CD4-positive, alpha-beta T cell (primary cell): ENCODE results near the gene BRD7. TPM values are rescaled to one million over a fixed set of nuclear protein-coding genes. Genes with fewer than 3 reads are reported as not detected.

Experiments used
- ATAC-seq: fragments of 200-7000 bp; cut with Tn5 transposase; one replicate; pipeline ENCODE4 v1.10.0; 2022; ENCODE audit warnings: mild to moderate bottlenecking; ENCODE audit not compliant: poor library complexity
- CTCF ChIA-PET: fragments of 350-600 bp; sonication (Branson Sonifier 250); formaldehyde crosslinking; loops from one replicate; lab custom pipeline; 2021; ENCODE audit warnings: antibody characterized with exemption, inconsistent platforms; lab: Charles Lee
- POLR2A ChIA-PET: fragments of 350-600 bp; sonication (Branson Sonifier 250); formaldehyde crosslinking; loops from one replicate; lab custom pipeline; 2021; ENCODE audit warnings: antibody characterized with exemption, inconsistent platforms; lab: Charles Lee
- DNase-seq, 14 experiments: peaks; one replicate each; pipeline ENCODE4 v3.0.0-alpha.2; 2013 to 2020; ENCODE audit warnings: mixed read lengths in 2 of 14
- H3K27ac ChIP-seq, 2 donors: one replicate each; pipeline versions ENCODE4 v1.5.1 to v1.7.0; 2013; ENCODE audit warnings: low read length in 2 of 2, low read depth in 1 of 2, mild to moderate bottlenecking in 1 of 2
- H3K27me3 ChIP-seq, 2 experiments: 1 replicate in 1 of 2; 2 replicates in 1 of 2; pipeline versions ENCODE4 v1.6.1 to v1.7.0; 2013; ENCODE audit warnings: low read length in 2 of 2, control low read depth in 1 of 2, mild to moderate bottlenecking in 1 of 2, moderate library complexity in 1 of 2; ENCODE audit not compliant: insufficient read depth in 2 of 2, control insufficient read depth in 1 of 2
- H3K36me3 ChIP-seq: one replicate; pipeline ENCODE4 v1.6.1; 2013; ENCODE audit warnings: low read length, control low read depth; ENCODE audit not compliant: insufficient read depth
- H3K4me1 ChIP-seq: one replicate; pipeline ENCODE4 v1.6.1; 2013; ENCODE audit warnings: low read length, control low read depth; ENCODE audit not compliant: insufficient read depth
- H3K4me3 ChIP-seq: one replicate; pipeline ENCODE4 v1.5.1; 2013; ENCODE audit warnings: mild to moderate bottlenecking, low read length, moderate library complexity
- H3K9me3 ChIP-seq, 2 experiments: 1 replicate in 1 of 2; 2 replicates in 1 of 2; pipeline versions ENCODE4 v1.6.1 to v1.7.0; 2013; ENCODE audit warnings: low read length in 2 of 2, mild to moderate bottlenecking in 2 of 2, control low read depth in 1 of 2, moderate library complexity in 1 of 2; ENCODE audit not compliant: control insufficient read depth in 1 of 2, insufficient read depth in 1 of 2
- H3K27ac Mint-ChIP-seq: one replicate; pipeline ENCODE4 v1.8.0; 2020; ENCODE audit warnings: mixed read lengths
- H3K27me3 Mint-ChIP-seq: one replicate; pipeline ENCODE4 v1.8.0; 2021; ENCODE audit warnings: mixed read lengths
- H3K36me3 Mint-ChIP-seq: one replicate; pipeline ENCODE4 v1.8.0; 2021; ENCODE audit warnings: low read depth, mixed read lengths
- H3K4me1 Mint-ChIP-seq: one replicate; pipeline ENCODE4 v1.8.0; 2021; ENCODE audit warnings: low read depth, mixed read lengths
- H3K4me3 Mint-ChIP-seq: one replicate; pipeline ENCODE4 v1.8.0; 2020; ENCODE audit warnings: mild to moderate bottlenecking, mixed read lengths
- H3K9me3 Mint-ChIP-seq: one replicate; pipeline ENCODE4 v1.8.0; 2020; ENCODE audit warnings: mixed read lengths
- intact Hi-C, 2 experiments: fragments of 100-400 bp; cut with DNase I in 1 of 2; cut with micrococcal nuclease in 1 of 2; formaldehyde crosslinking; loops; one replicate each; pipeline versions ENCODE4 v1.15.1 to v1.9.0; 2023 to 2025; cut with DNase I, micrococcal nuclease
- total RNA-seq, 174 experiments: library from RNA in 2 of 174; stranded (reverse) in 2 of 174; gene quantifications; one replicate each; pipeline ENCODE4 v1.2.3 and lab custom pipeline; 2021 to 2026
- TF ChIP-seq, protein P1 (sequence below): fragments of 200-600 bp; IDR thresholded peaks from one replicate; pipeline ENCODE4 v1.8.0; 2022; ENCODE audit warnings: antibody characterized with exemption, mild to moderate bottlenecking

BRD7 gene
- total RNA-seq, 2 experiments from 2014 or later: 95.4 to 103 TPM

GRCh38 chr16:50329446-50330189 lies 39.2 kb downstream of the BRD7 start:
- H3K36me3 Mint-ChIP-seq: peaks cover 89% of the 10 kb centered on the region
- intact Hi-C loops: loop anchor here in 1 of 2 experiments (5.0 kb wide), 1 partner anchor 338 kb away; no protein-coding TSS in a partner anchor

DNA sequence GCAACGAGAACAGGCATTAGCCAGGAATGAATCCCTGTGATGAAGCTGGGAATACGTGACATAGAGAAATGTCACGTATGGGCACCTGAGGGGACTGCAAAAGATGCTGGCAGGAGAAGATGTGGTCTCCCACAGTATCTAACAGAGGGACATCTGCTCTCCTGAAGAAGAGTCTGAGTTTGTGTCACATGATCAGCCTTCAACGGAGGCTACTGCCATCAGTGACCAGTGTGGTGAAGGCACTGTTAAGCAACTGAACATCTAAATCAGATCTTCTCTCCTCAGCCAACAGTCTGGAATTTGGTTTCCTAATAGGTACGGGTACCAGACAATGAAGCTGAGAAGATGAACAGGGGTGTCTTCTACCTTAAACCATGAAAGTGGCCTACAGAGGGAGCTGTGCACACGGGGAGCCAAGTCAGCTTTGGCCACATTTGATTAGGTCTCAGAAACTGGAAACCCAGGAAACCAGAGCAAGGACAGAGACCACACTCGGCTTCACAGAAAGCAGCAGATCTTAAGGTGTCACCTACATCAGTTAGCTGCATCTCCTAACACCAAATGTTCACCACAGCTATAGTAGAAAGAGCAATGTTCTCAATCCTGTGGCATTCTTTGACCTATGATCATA lies 41.8 kb downstream of the BRD7 start:
- intact Hi-C loops: loop anchor here (1.0 to 5.0 kb wide), 8 partner anchors 8 to 480 kb away; no protein-coding TSS in a partner anchor
- DNase-seq (peak; percentile 39 to 93 (median 62)), ATAC-seq (peak; percentile 92)
- peak overlapping the region; percentile 84 for H3K27ac Mint-ChIP-seq
- no peak overlapping the region for H3K4me3 Mint-ChIP-seq
- H3K4me1 ChIP-seq: peaks cover 38% of the 10 kb centered on the region
- no peak overlapping the region for H3K4me3 ChIP-seq
- peak overlapping the region; percentile 19 to 20 for H3K27ac ChIP-seq
- H3K9me3 ChIP-seq: no peaks in the 10 kb centered on the region
- no peaks in the 10 kb centered on the region for H3K27me3 ChIP-seq
- POLR2A ChIA-PET: interaction anchor here (0.7 to 9.1 kb wide), 18 partner anchors 11 to 479 kb away, joined by 3 to 141 read pairs (median 7); partner anchors contain the start of genes ADCY7, CNEP1R1 and CYLD
- H3K4me1 Mint-ChIP-seq: peaks cover 63% of the 10 kb centered on the region
- TF ChIP-seq, protein P1, sequence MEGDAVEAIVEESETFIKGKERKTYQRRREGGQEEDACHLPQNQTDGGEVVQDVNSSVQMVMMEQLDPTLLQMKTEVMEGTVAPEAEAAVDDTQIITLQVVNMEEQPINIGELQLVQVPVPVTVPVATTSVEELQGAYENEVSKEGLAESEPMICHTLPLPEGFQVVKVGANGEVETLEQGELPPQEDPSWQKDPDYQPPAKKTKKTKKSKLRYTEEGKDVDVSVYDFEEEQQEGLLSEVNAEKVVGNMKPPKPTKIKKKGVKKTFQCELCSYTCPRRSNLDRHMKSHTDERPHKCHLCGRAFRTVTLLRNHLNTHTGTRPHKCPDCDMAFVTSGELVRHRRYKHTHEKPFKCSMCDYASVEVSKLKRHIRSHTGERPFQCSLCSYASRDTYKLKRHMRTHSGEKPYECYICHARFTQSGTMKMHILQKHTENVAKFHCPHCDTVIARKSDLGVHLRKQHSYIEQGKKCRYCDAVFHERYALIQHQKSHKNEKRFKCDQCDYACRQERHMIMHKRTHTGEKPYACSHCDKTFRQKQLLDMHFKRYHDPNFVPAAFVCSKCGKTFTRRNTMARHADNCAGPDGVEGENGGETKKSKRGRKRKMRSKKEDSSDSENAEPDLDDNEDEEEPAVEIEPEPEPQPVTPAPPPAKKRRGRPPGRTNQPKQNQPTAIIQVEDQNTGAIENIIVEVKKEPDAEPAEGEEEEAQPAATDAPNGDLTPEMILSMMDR: peak; percentile 83
- CTCF ChIA-PET: interaction anchor here (0.7 to 5.2 kb wide), 24 partner anchors 9 to 479 kb away, joined by 3 to 91 read pairs (median 4); partner anchors contain the start of gene ADCY7
- H3K36me3 Mint-ChIP-seq: peaks cover 82% of the 10 kb centered on the region
- H3K9me3 Mint-ChIP-seq: no peaks in the 10 kb centered on the region
- no peaks in the 10 kb centered on the region for H3K27me3 Mint-ChIP-seq
- H3K36me3 ChIP-seq: peaks cover 62% of the 10 kb centered on the region

More at GRCh38 chr16:50329446-50330189, 39.2 kb downstream of the BRD7 start:
- peaks cover 31% of the 10 kb centered on the region for H3K4me1 ChIP-seq
- TF ChIP-seq, protein P1: no peak
- no peak overlapping the region for H3K4me3 ChIP-seq
- H3K36me3 ChIP-seq: peaks cover 66% of the 10 kb centered on the region
- Mint-ChIP-seq H3K9me3 (no peaks in the 10 kb centered on the region), H3K4me3 (no peak overlapping the region), H3K4me1 (peaks cover 63% of the 10 kb centered on the region), H3K27ac (peak overlapping the region; percentile 84), H3K27me3 (no peaks in the 10 kb centered on the region)
- ChIA-PET POLR2A (interaction anchor here (0.7 to 9.1 kb wide), 4 partner anchors 8 to 469 kb away, joined by 3 to 141 read pairs (median 4); no protein-coding TSS in a partner anchor), CTCF (interaction anchor here (1.0 to 5.2 kb wide), 4 partner anchors 9 to 116 kb away, joined by 3 to 91 read pairs (median 3); no protein-coding TSS in a partner anchor)
- no peak overlapping the region for H3K27ac ChIP-seq
- no peak for DNase-seq
- ATAC-seq: no peak
- no peaks in the 10 kb centered on the region for H3K27me3 ChIP-seq
- no peaks in the 10 kb centered on the region for H3K9me3 ChIP-seq

DNA sequence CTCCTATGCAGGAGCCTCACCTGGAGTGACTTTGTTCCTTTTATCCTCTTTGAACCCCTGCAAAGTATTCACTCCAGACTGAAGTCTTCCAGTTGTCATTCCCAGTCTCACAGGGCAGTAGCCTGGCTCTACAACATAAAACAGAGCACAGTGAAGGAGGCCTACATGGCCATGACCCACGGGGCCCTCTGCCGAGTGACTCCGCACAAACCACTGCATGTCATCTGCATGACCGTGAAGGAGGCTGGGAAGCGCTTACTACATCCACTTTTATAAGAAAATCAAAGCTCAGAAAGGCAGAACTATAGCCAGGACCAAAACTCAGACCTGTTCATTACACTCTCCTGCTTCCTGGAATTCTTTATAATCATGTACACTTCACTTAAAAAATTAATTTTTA lies 42.5 kb downstream of the BRD7 start:
- Histone ChIP-seq H3K27me3 (no peaks in the 10 kb centered on the region), H3K36me3 (peaks cover 59% of the 10 kb centered on the region), H3K4me3 (no peak overlapping the region), H3K4me1 (peaks cover 38% of the 10 kb centered on the region), H3K9me3 (no peaks in the 10 kb centered on the region), H3K27ac (no peak overlapping the region)
- H3K4me1 Mint-ChIP-seq: peaks cover 59% of the 10 kb centered on the region
- peak overlapping the region; percentile 84 for H3K27ac Mint-ChIP-seq
- CTCF ChIA-PET: interaction anchor here (0.9 to 5.2 kb wide), 13 partner anchors 8 to 480 kb away, joined by 3 to 91 read pairs (median 9); no protein-coding TSS in a partner anchor
- no peak overlapping the region for H3K4me3 Mint-ChIP-seq
- TF ChIP-seq, protein P1: no peak
- POLR2A ChIA-PET: interaction anchor here (1.3 to 9.1 kb wide), 12 partner anchors 10 to 480 kb away, joined by 4 to 141 read pairs (median 9); partner anchors contain the start of genes ADCY7 and CNEP1R1
- H3K27me3 Mint-ChIP-seq: no peaks in the 10 kb centered on the region
- DNase-seq (no peak), ATAC-seq (no peak)
- peaks cover 81% of the 10 kb centered on the region for H3K36me3 Mint-ChIP-seq
- intact Hi-C loops: loop anchor here (2.0 to 5.0 kb wide), 3 partner anchors 341 to 481 kb away; no protein-coding TSS in a partner anchor
- H3K9me3 Mint-ChIP-seq: no peaks in the 10 kb centered on the region
